Mucosa of stomach (tissue), 1 donor: ENCODE measurements around the gene SMO.

Source experiments
- H3K27me3 ChIP-seq: one replicate; pipeline ENCODE4 v1.7.0; 2013; ENCODE audit warnings: mild to moderate bottlenecking, low read length; ENCODE audit not compliant: control insufficient read depth, insufficient read depth
- H3K36me3 ChIP-seq: one replicate; pipeline ENCODE4 v1.7.0; 2013; ENCODE audit warnings: low read length; ENCODE audit not compliant: control insufficient read depth, insufficient read depth
- H3K4me1 ChIP-seq: one replicate; pipeline ENCODE4 v1.7.0; 2013; ENCODE audit warnings: mild to moderate bottlenecking, low read length; ENCODE audit not compliant: control insufficient read depth, insufficient read depth
- H3K4me3 ChIP-seq: one replicate; pipeline ENCODE4 v1.7.0; 2013; ENCODE audit warnings: low read length
- H3K9ac ChIP-seq: one replicate; pipeline ENCODE4 v1.7.0; 2013; ENCODE audit warnings: mild to moderate bottlenecking, low read length, moderate library complexity
- H3K9me3 ChIP-seq: one replicate; pipeline ENCODE4 v1.7.0; 2013; ENCODE audit warnings: mild to moderate bottlenecking, low read length, moderate library complexity; ENCODE audit not compliant: control insufficient read depth
- donor health status: Pancreatic carcinoma.

SMO gene

DNA sequence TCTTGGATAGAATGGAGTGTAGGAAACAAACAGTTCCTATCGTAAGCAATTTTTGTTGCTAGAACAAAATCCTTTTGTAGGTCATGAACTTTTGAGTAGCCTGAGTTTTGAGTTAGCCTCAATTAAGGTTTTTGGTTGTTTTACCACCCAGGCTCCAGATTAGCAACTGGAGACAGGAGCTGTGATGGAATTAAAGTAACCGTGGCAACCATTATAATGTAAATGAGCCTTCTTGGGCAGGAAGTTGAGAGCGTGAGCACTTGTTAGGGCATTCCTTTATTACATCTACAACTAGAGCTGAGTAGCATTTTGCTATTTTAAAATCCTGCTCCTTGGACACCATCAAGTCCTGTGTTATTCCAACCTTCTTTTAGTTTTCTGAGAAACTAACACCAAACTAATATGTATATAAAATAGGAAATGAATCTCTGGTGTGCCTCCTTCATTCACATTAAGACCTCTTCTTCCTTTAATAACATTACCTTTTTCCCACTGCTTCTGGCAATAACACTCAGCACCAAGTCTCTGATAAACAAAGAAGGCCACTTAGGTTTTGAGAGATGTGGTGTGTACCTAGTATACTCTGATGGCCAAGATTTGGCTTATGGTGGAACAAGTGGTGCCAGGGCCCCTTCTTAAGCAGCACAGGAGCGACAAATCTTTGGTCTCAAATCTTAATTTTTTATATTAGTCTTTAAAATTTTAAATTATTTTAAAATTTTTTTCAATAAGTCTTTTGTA lies 70.4 kb downstream of the SMO start:
- no peaks in the 10 kb centered on the region for H3K27me3 ChIP-seq
- H3K4me3 ChIP-seq, result no peak overlapping the region

DNA sequence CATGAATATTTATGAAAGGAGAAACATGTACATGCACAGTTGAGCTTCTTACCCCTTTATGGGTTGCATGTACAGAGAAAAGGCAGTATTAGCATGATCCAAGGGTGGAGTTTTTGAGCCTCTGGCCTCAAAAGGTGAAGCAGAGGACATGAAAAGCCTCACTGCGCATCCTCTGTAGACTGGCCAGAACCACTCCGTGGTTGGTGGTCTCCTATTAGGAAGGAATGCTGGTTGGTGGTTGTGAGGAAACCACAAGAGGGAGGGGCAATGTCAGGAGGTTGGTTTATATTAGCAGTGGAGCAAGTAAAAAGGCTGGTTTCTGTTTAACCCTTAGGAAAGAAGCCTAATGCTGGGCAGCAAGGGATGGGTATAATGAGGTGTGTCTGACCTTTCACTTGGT lies 73.9 kb downstream of the SMO start:
- no peaks in the 10 kb centered on the region for H3K36me3 ChIP-seq
- H3K27me3 ChIP-seq, result no peaks in the 10 kb centered on the region
- no peaks in the 10 kb centered on the region for H3K4me1 ChIP-seq
- H3K4me3 ChIP-seq, result no peak overlapping the region
- H3K9me3 ChIP-seq, result no peaks in the 10 kb centered on the region
- H3K9ac ChIP-seq, result no peak overlapping the region

More for the DNA sequence above, 70.4 kb downstream of the SMO start:
- Histone ChIP-seq H3K36me3 (no peaks in the 10 kb centered on the region), H3K9me3 (no peaks in the 10 kb centered on the region), H3K9ac (no peak overlapping the region), H3K4me1 (no peaks in the 10 kb centered on the region)
